Progenitor cell of endocrine pancreas (in vitro differentiated cells): ENCODE results near the gene ATG13. TPM values are rescaled to one million over a fixed set of nuclear protein-coding genes. Genes with fewer than 3 reads are reported as not detected.

Source experiments
- DNase-seq: peaks from one replicate; pipeline ENCODE4 v3.0.0; 2021; ENCODE audit warnings: low spot score; ENCODE audit not compliant: unreplicated experiment
- H3K27ac Mint-ChIP-seq: 2 replicates; pipeline ENCODE4 v1.8.0; 2021; ENCODE audit warnings: mild to moderate bottlenecking, moderate library complexity, mixed read lengths
- H3K27me3 Mint-ChIP-seq: 2 replicates; pipeline ENCODE4 v1.8.0; 2021; ENCODE audit warnings: mixed read lengths
- H3K36me3 Mint-ChIP-seq: 2 replicates; pipeline ENCODE4 v1.8.0; 2022; ENCODE audit warnings: mixed read lengths; ENCODE audit not compliant: insufficient read depth
- H3K4me1 Mint-ChIP-seq: 2 replicates; pipeline ENCODE4 v1.8.0; 2021; ENCODE audit warnings: low read depth, mixed read lengths
- H3K4me3 Mint-ChIP-seq: 2 replicates; pipeline ENCODE4 v1.8.0; 2021; ENCODE audit warnings: low read depth, mild to moderate bottlenecking, moderate library complexity, mixed read lengths
- H3K9me3 Mint-ChIP-seq: 2 replicates; pipeline ENCODE4 v1.8.0; 2021; ENCODE audit warnings: low read depth, mixed read lengths
- total RNA-seq: library from RNA; stranded (reverse); gene quantifications from 2 replicates; pipeline ENCODE4 v1.2.1, GENCODE V29; 2021
- TF ChIP-seq, protein P1 (sequence below): fragments of 200-600 bp; sonication (generic); IDR thresholded peaks from one replicate; pipeline ENCODE4 v1.5.0; 2021; ENCODE audit warnings: antibody characterized with exemption, mild to moderate bottlenecking; ENCODE audit not compliant: unreplicated experiment

ATG13 gene
- total RNA-seq, 1 donor from 2014 or later, result 69.8 TPM

DNA sequence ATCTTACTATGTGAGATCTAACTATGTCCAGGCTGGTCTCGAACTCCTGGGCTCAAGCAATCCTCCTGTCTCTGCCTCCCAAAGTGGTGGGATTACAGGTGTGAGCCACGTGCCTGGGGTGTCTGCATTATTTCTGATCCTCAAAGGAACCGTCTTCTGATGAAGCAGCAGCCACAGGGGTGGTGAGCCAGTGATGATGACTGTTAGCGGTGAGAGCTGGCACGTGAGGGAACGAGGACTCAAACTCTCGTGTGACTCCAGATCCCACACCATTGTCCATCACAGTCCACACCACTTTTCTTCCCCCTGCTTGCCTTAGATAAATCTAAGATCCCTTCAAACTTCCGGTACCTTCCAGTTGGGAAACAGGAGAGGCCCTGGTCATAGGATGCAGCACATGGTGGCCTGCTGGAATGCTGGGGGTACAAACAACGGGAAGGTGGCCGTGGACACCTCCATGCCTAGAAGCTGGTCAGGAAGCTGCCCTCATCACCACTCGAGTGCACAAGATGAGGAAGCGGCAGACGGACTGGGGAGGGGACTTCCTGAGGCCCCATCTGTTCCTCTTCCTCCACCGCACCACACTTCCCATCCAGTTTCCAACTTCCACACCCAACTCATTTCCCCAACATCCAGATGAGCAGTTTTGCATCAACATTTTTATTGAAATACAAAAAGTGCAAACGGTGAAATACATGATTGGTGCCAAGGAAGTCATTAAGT is 59.2 kb downstream of the ATG13 start:
- peaks cover 10% of the 10 kb centered on the region for H3K36me3 Mint-ChIP-seq
- no peaks in the 10 kb centered on the region for H3K27me3 Mint-ChIP-seq
- no peak overlapping the region for H3K4me3 Mint-ChIP-seq
- no peaks in the 10 kb centered on the region for H3K9me3 Mint-ChIP-seq
- peaks cover 4% of the 10 kb centered on the region for H3K4me1 Mint-ChIP-seq
- TF ChIP-seq, protein P1, sequence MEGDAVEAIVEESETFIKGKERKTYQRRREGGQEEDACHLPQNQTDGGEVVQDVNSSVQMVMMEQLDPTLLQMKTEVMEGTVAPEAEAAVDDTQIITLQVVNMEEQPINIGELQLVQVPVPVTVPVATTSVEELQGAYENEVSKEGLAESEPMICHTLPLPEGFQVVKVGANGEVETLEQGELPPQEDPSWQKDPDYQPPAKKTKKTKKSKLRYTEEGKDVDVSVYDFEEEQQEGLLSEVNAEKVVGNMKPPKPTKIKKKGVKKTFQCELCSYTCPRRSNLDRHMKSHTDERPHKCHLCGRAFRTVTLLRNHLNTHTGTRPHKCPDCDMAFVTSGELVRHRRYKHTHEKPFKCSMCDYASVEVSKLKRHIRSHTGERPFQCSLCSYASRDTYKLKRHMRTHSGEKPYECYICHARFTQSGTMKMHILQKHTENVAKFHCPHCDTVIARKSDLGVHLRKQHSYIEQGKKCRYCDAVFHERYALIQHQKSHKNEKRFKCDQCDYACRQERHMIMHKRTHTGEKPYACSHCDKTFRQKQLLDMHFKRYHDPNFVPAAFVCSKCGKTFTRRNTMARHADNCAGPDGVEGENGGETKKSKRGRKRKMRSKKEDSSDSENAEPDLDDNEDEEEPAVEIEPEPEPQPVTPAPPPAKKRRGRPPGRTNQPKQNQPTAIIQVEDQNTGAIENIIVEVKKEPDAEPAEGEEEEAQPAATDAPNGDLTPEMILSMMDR, result no peak
- DNase-seq, result no peak
- no peak overlapping the region for H3K27ac Mint-ChIP-seq

DNA sequence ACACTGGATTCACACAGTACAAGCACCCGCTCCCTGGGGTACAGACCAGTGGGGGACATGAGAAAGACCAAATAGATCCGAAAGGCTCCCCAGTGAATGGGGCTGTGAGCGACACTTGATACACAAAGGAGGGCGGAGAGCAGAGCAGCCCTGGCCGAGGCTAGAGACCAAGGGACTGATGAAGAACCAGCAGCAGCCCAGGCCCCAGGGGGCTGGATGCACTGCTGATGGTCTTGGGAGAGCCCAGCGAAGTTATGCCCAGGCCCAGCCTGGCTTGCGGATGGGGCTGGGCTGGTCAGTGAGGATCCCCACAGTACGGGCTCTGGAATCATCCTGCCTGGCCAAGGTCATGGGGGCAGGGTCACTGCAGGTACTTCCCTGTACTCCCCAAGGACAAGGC is 59.8 kb downstream of the ATG13 start:
- no peaks in the 10 kb centered on the region for H3K27me3 Mint-ChIP-seq
- H3K4me1 Mint-ChIP-seq, result peaks cover 4% of the 10 kb centered on the region
- no peak for DNase-seq
- TF ChIP-seq, protein P1, result no peak
- no peaks in the 10 kb centered on the region for H3K9me3 Mint-ChIP-seq
- H3K4me3 Mint-ChIP-seq, result no peak overlapping the region
- H3K27ac Mint-ChIP-seq, result no peak overlapping the region
- H3K36me3 Mint-ChIP-seq, result peaks cover 7% of the 10 kb centered on the region

DNA sequence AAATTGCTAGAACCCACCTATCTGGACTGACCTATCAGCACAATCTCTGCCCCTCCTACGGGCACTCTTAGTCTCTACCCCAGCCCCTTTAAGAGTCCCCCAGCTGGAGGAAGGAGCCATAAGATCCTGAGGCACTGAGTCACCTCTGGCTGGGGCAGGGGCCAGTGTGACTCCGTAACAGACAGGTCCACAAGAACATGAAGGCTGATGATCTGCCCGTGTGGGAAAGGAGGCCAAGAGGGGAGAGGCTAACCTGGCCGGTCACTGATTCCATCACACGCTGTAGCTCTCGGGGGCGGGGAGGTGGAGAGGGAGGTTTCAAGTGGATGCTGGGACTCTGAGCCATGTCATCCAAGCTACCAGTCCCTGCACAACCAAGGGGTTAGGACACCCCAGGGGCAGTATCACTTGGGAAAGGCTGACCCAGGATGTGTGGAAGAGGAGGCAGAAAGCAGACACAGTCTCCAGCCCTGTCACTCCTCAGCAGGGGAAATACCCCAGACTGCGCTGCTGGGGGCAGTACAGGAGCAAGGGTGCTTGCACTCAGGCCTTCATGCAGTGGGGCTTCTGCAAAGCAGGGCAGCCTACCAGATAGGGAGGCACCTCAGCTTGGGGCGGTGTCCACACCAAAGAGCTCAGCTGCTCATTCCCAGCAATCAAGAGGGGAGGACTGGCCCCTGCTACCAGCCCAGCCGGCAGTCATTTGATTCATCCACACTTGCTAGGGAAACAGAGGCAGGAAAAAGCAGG is 60.8 kb downstream of the ATG13 start:
- DNase-seq, result no peak
- TF ChIP-seq, protein P1, result no peak
- Mint-ChIP-seq H3K4me1 (peaks cover 4% of the 10 kb centered on the region), H3K27ac (no peak overlapping the region), H3K9me3 (no peaks in the 10 kb centered on the region), H3K4me3 (no peak overlapping the region), H3K27me3 (no peaks in the 10 kb centered on the region), H3K36me3 (peaks cover 7% of the 10 kb centered on the region)

DNA sequence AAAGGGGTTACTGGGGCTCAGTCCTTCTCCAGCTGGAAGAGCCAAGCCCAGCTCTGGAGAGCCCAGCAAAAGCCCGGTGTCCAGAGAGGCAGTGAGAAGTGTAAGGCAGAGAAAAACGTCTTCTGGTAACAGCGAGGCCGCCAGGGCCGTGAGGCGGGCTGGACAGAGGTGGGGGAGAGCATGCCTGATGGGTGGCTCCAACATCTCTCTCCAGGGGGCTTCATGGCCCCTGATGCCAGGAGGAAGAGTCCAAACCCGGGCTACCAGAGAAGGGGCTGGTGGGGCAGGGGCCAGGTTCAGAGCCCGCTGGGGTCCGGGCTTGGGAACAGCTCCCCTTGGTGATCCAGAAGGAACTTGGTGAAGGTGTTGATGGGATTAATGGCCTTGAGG is 61.4 kb downstream of the ATG13 start:
- Mint-ChIP-seq H3K4me1 (peaks cover 4% of the 10 kb centered on the region), H3K4me3 (no peak overlapping the region), H3K9me3 (no peaks in the 10 kb centered on the region), H3K27ac (no peak overlapping the region), H3K36me3 (peaks cover 7% of the 10 kb centered on the region), H3K27me3 (no peaks in the 10 kb centered on the region)
- TF ChIP-seq, protein P1, result no peak
- DNase-seq, result no peak

DNA sequence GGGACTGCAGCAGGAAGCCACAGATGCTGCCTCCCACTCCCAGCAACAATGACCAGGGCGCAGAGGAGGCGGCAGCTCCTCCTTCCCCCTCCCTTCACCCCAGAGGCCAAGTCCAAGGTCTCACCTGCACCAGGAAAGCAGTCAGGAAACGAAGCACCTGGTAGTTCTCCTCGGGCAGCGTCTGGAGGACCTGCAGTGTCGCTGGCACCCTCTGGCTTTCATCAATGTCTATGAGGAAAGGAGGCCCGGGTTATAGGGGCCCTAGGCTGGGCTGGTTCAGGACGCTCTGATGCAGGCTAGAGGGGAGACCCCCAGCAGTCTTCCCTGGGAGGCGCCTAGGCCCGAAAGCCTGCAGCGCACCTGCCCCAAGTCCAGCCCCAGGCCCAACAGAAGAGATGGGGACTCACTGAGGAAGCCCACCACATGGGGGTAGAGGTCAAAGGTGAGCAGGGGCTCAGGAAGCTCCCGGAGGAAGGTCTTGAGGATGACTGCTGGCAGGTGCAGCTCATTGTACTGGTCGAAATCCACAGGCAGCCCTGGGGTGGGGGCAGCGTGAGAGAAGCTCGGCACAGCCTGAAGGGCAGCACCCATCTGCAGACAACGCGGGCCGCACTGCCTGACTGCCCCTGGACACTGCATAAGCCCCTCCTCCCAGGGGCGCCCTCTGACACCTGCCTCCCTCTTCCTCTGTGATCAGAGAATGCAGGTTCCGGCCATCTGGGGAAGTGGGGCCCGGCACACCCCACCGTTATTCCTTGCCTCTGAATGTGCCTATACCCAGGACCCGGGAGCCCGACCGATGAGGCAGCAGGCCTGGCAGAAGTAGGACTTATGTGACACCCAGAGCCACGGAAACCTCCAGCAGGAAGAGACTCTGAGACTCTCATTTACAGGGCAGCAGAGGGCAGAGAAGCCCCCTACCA is 62.1 kb downstream of the ATG13 start:
- Mint-ChIP-seq H3K27me3 (no peaks in the 10 kb centered on the region), H3K36me3 (peaks cover 7% of the 10 kb centered on the region), H3K4me1 (peaks cover 4% of the 10 kb centered on the region), H3K27ac (no peak overlapping the region), H3K4me3 (no peak overlapping the region), H3K9me3 (no peaks in the 10 kb centered on the region)
- no peak for DNase-seq
- TF ChIP-seq, protein P1, result no peak
